ENCODE data around the gene POPDC3.

Gene POPDC3

GRCh38 chr6:105214668-105215067 lies 34.9 kb upstream of the POPDC3 start:
- H3K27ac ChIP-seq = no peak overlapping the region
- TF ChIP-seq ZFX (IDR thresholded peaks at IDR 0.05) (no peak), CTCF (conservative IDR thresholded peaks at IDR 0.05) (no peak)

GRCh38 chr6:105213272-105213671 lies 33.5 kb upstream of the POPDC3 start:
- no peak for TF ChIP-seq ZFX (IDR thresholded peaks at IDR 0.05)
- TF ChIP-seq CTCF (conservative IDR thresholded peaks at IDR 0.05) = no peak
- no peak overlapping the region for H3K27ac ChIP-seq

- TF ChIP-seq ZFX (IDR thresholded peaks at IDR 0.05) = no peak
- no peak for TF ChIP-seq CTCF (conservative IDR thresholded peaks at IDR 0.05)
- no peak overlapping the region for H3K27ac ChIP-seq
Observed at GRCh38 chr6:105212587-105212986, 32.8 kb upstream of the POPDC3 start.

GRCh38 chr6:105211831-105212230 lies 32.0 kb upstream of the POPDC3 start:
- no peak for TF ChIP-seq CTCF (conservative IDR thresholded peaks at IDR 0.05)
- no peak overlapping the region for H3K27ac ChIP-seq

- TF ChIP-seq ZFX (IDR thresholded peaks at IDR 0.05) (no peak), CTCF (conservative IDR thresholded peaks at IDR 0.05) (no peak)
- H3K27ac ChIP-seq = no peak overlapping the region
Observed at GRCh38 chr6:105210932-105211531, 31.2 kb upstream of the POPDC3 start.

GRCh38 chr6:105209950-105210706 lies 30.3 kb upstream of the POPDC3 start:
- peak overlapping the region; percentile 21; the same call in 1 of the 2 replicates for H3K27ac ChIP-seq
- no peak for TF ChIP-seq ZFX (IDR thresholded peaks at IDR 0.05)
- TF ChIP-seq CTCF (conservative IDR thresholded peaks at IDR 0.05) = no peak

- no peak overlapping the region for H3K27ac ChIP-seq
- TF ChIP-seq ZFX (IDR thresholded peaks at IDR 0.05) = no peak
Observed at GRCh38 chr6:105207524-105208269, 27.9 kb upstream of the POPDC3 start.
